WTC11 (cell line): ENCODE data around the gene CPSF7. TPM values are rescaled to one million over a fixed set of nuclear protein-coding genes. Genes with fewer than 3 reads are reported as not detected.

ENCODE experiments used
- ATF1 ChIP-seq: sonication (generic); formaldehyde crosslinking; IDR thresholded peaks from 2 replicates; pipeline ENCODE4 v1.8.1; 2023; ENCODE audit warnings: mild to moderate bottlenecking, moderate library complexity, missing genetic modification reagents
- CBFB ChIP-seq: sonication (generic); formaldehyde crosslinking; IDR thresholded peaks from 2 replicates; pipeline ENCODE4 v1.8.1; 2022; ENCODE audit warnings: mild to moderate bottlenecking, low read depth, missing genetic modification reagents
- ESRRA ChIP-seq: sonication (generic); formaldehyde crosslinking; IDR thresholded peaks from 2 replicates; pipeline ENCODE4 v1.8.1; 2022; ENCODE audit warnings: mild to moderate bottlenecking, missing genetic modification reagents, borderline replicate concordance
- FOXK1 ChIP-seq: sonication (generic); formaldehyde crosslinking; IDR thresholded peaks from 2 replicates; pipeline ENCODE4 v1.8.0; 2022; ENCODE audit warnings: mild to moderate bottlenecking, moderate library complexity, missing genetic modification reagents
- MXD4 ChIP-seq: fragments of 250-450 bp; sonication (Bioruptor Pico); IDR thresholded peaks from 2 replicates; pipeline ENCODE4 v1.8.0; 2021; ENCODE audit warnings: mild to moderate bottlenecking, moderate library complexity, borderline replicate concordance
- NR3C1 ChIP-seq: sonication (generic); formaldehyde crosslinking; conservative IDR thresholded peaks from 2 replicates; pipeline ENCODE4 v1.8.1; 2023; ENCODE audit warnings: low read depth, mild to moderate bottlenecking, missing genetic modification reagents
- PRRX2 ChIP-seq: fragments of 250-450 bp; sonication (Bioruptor Pico); IDR thresholded peaks from 2 replicates; pipeline ENCODE4 v1.8.0; 2021; ENCODE audit warnings: mild to moderate bottlenecking
- SMAD4 ChIP-seq: sonication (generic); formaldehyde crosslinking; IDR thresholded peaks from 2 replicates; pipeline ENCODE4 v1.8.0; 2022; ENCODE audit warnings: mild to moderate bottlenecking, missing genetic modification reagents
- ZNF219 ChIP-seq: sonication (generic); formaldehyde crosslinking; IDR thresholded peaks from 2 replicates; pipeline ENCODE4 v1.8.0; 2023; ENCODE audit warnings: missing genetic modification reagents, mild to moderate bottlenecking, borderline replicate concordance
- total RNA-seq: library from RNA; stranded (reverse); gene quantifications from 3 replicates; pipeline ENCODE4 v1.2.3, GENCODE V29; 2021
- TF ChIP-seq, protein P1 (sequence below): fragments of 250-450 bp; sonication (Bioruptor Pico); IDR thresholded peaks from 2 replicates; pipeline ENCODE4 v1.9.0; 2021; ENCODE audit warnings: moderate library complexity, mild to moderate bottlenecking, inconsistent platforms, borderline replicate concordance
- TF ChIP-seq, protein P2 (sequence below): sonication (generic); formaldehyde crosslinking; IDR thresholded peaks from 2 replicates; pipeline ENCODE4 v1.8.1; 2023; ENCODE audit warnings: mild to moderate bottlenecking, missing genetic modification reagents
- TF ChIP-seq, protein P3 (sequence below): sonication (generic); formaldehyde crosslinking; conservative IDR thresholded peaks from 2 replicates; pipeline ENCODE4 v1.8.1; 2022; ENCODE audit warnings: mild to moderate bottlenecking, missing genetic modification reagents
- TF ChIP-seq, protein P4 (sequence below): sonication (generic); formaldehyde crosslinking; IDR thresholded peaks from 2 replicates; pipeline ENCODE4 v1.8.1; 2023; ENCODE audit warnings: mild to moderate bottlenecking, missing genetic modification reagents, moderate library complexity
- TF ChIP-seq, protein P5 (sequence below): sonication (generic); formaldehyde crosslinking; IDR thresholded peaks from 2 replicates; pipeline ENCODE4 v1.8.1; 2023; ENCODE audit warnings: mild to moderate bottlenecking, missing genetic modification reagents, borderline replicate concordance
- TF ChIP-seq, protein P6 (sequence below): sonication (generic); formaldehyde crosslinking; IDR thresholded peaks from 2 replicates; pipeline ENCODE4 v1.8.1; 2022; ENCODE audit warnings: mild to moderate bottlenecking, moderate library complexity, missing genetic modification reagents
- TF ChIP-seq, protein P7 (sequence below): sonication (generic); formaldehyde crosslinking; conservative IDR thresholded peaks from 2 replicates; pipeline ENCODE4 v1.8.1; 2023; ENCODE audit warnings: mild to moderate bottlenecking, low read depth, missing genetic modification reagents, moderate library complexity
- TF ChIP-seq, protein P8 (sequence below): fragments of 250-450 bp; sonication (Bioruptor Pico); IDR thresholded peaks from 2 replicates; pipeline ENCODE4 v1.9.0; 2021; ENCODE audit warnings: mild to moderate bottlenecking
- TF ChIP-seq, protein P9 (sequence below): fragments of 200-600 bp; IDR thresholded peaks from 2 replicates; pipeline ENCODE4 v1.8.0; 2022; ENCODE audit warnings: antibody characterized with exemption

CPSF7 gene
- total RNA-seq, 1 experiment from 2014 or later, result 88.3 TPM

DNA sequence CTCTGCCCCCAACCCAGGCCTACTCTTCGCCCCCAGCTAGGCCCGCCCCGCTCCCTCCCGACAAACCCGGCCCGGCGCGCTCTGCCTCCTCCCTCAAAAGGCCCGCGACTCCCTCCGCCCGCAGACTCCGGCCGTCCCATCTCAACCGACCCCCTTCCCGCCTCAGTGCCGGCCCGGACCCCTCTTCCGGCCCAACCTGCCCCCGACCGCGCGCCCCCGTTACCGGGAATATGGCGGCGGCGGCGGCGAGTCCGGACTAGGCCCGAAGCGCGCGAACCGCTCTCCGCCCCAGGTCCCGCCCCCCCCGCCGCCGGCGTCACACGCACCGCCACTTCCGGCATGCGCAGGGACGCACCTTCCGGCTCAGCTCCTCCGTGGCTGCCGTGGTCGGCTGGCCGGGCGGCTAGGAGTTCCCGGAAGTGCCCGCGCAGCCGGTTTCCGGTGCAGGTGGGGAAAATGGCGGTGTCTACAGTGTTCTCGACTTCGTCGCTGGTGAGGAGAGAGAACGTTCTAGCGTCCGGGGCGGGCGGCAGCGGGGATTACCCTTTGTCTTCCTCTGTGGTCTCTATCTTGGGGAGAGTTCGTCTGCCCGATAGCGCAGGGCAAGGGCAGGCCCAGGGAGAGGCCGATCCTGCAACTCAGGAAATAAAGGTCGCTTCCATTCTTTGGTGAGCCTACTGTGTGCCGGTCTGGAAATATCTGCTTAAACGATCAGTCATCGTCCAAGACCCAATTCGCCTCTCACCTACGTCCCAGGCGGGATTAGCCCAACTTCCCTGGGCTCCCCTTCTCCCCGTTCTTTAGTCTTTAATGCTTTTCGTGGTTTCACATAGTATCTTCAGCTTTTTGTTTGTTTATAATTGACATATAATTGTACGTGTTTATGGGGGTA lies at the start of gene CPSF7, which contains the start of gene SDHAF2 (continued):
- TF ChIP-seq ATF1 (no peak), SMAD4 (CRISPR knock-in tag) (peak; percentile 43; the same call in 1 of the 2 replicates), MXD4 (CRISPR knock-in tag) (no peak), PRRX2 (CRISPR knock-in tag) (0 out of 2 replicates have a peak, but pooled peaks have one; percentile 59), ESRRA (no peak), ZNF219 (CRISPR knock-in tag) (no peak), CBFB (CRISPR knock-in tag) (no peak), NR3C1 (CRISPR knock-in tag) (0 out of 2 replicates have a peak, but pooled peaks have one; percentile 69), FOXK1 (CRISPR knock-in tag) (peak; percentile 90)
- TF ChIP-seq, protein P1, sequence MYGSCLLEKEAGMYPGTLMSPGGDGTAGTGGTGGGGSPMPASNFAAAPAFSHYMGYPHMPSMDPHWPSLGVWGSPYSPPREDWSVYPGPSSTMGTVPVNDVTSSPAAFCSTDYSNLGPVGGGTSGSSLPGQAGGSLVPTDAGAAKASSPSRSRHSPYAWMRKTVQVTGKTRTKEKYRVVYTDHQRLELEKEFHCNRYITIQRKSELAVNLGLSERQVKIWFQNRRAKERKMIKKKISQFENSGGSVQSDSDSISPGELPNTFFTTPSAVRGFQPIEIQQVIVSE (CRISPR knock-in tag), result peak; percentile 39; the same call in 1 of the 2 replicates
- TF ChIP-seq, protein P2, sequence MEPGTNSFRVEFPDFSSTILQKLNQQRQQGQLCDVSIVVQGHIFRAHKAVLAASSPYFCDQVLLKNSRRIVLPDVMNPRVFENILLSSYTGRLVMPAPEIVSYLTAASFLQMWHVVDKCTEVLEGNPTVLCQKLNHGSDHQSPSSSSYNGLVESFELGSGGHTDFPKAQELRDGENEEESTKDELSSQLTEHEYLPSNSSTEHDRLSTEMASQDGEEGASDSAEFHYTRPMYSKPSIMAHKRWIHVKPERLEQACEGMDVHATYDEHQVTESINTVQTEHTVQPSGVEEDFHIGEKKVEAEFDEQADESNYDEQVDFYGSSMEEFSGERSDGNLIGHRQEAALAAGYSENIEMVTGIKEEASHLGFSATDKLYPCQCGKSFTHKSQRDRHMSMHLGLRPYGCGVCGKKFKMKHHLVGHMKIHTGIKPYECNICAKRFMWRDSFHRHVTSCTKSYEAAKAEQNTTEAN (CRISPR knock-in tag), result peak; percentile 95
- TF ChIP-seq, protein P3, sequence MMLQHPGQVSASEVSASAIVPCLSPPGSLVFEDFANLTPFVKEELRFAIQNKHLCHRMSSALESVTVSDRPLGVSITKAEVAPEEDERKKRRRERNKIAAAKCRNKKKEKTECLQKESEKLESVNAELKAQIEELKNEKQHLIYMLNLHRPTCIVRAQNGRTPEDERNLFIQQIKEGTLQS (CRISPR knock-in tag), result no peak
- TF ChIP-seq, protein P4, sequence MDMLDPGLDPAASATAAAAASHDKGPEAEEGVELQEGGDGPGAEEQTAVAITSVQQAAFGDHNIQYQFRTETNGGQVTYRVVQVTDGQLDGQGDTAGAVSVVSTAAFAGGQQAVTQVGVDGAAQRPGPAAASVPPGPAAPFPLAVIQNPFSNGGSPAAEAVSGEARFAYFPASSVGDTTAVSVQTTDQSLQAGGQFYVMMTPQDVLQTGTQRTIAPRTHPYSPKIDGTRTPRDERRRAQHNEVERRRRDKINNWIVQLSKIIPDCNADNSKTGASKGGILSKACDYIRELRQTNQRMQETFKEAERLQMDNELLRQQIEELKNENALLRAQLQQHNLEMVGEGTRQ (CRISPR knock-in tag), result peak; percentile 72
- TF ChIP-seq, protein P5, sequence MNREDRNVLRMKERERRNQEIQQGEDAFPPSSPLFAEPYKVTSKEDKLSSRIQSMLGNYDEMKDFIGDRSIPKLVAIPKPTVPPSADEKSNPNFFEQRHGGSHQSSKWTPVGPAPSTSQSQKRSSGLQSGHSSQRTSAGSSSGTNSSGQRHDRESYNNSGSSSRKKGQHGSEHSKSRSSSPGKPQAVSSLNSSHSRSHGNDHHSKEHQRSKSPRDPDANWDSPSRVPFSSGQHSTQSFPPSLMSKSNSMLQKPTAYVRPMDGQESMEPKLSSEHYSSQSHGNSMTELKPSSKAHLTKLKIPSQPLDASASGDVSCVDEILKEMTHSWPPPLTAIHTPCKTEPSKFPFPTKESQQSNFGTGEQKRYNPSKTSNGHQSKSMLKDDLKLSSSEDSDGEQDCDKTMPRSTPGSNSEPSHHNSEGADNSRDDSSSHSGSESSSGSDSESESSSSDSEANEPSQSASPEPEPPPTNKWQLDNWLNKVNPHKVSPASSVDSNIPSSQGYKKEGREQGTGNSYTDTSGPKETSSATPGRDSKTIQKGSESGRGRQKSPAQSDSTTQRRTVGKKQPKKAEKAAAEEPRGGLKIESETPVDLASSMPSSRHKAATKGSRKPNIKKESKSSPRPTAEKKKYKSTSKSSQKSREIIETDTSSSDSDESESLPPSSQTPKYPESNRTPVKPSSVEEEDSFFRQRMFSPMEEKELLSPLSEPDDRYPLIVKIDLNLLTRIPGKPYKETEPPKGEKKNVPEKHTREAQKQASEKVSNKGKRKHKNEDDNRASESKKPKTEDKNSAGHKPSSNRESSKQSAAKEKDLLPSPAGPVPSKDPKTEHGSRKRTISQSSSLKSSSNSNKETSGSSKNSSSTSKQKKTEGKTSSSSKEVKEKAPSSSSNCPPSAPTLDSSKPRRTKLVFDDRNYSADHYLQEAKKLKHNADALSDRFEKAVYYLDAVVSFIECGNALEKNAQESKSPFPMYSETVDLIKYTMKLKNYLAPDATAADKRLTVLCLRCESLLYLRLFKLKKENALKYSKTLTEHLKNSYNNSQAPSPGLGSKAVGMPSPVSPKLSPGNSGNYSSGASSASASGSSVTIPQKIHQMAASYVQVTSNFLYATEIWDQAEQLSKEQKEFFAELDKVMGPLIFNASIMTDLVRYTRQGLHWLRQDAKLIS, result no peak
- TF ChIP-seq, protein P6, sequence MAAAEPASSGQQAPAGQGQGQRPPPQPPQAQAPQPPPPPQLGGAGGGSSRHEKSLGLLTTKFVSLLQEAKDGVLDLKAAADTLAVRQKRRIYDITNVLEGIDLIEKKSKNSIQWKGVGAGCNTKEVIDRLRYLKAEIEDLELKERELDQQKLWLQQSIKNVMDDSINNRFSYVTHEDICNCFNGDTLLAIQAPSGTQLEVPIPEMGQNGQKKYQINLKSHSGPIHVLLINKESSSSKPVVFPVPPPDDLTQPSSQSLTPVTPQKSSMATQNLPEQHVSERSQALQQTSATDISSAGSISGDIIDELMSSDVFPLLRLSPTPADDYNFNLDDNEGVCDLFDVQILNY (CRISPR knock-in tag), result peak; percentile 96; the same call in 1 of the 2 replicates
- TF ChIP-seq, protein P7, sequence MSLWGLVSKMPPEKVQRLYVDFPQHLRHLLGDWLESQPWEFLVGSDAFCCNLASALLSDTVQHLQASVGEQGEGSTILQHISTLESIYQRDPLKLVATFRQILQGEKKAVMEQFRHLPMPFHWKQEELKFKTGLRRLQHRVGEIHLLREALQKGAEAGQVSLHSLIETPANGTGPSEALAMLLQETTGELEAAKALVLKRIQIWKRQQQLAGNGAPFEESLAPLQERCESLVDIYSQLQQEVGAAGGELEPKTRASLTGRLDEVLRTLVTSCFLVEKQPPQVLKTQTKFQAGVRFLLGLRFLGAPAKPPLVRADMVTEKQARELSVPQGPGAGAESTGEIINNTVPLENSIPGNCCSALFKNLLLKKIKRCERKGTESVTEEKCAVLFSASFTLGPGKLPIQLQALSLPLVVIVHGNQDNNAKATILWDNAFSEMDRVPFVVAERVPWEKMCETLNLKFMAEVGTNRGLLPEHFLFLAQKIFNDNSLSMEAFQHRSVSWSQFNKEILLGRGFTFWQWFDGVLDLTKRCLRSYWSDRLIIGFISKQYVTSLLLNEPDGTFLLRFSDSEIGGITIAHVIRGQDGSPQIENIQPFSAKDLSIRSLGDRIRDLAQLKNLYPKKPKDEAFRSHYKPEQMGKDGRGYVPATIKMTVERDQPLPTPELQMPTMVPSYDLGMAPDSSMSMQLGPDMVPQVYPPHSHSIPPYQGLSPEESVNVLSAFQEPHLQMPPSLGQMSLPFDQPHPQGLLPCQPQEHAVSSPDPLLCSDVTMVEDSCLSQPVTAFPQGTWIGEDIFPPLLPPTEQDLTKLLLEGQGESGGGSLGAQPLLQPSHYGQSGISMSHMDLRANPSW, result 0 out of 2 replicates have a peak, but pooled peaks have one; percentile 28
- TF ChIP-seq, protein P8, sequence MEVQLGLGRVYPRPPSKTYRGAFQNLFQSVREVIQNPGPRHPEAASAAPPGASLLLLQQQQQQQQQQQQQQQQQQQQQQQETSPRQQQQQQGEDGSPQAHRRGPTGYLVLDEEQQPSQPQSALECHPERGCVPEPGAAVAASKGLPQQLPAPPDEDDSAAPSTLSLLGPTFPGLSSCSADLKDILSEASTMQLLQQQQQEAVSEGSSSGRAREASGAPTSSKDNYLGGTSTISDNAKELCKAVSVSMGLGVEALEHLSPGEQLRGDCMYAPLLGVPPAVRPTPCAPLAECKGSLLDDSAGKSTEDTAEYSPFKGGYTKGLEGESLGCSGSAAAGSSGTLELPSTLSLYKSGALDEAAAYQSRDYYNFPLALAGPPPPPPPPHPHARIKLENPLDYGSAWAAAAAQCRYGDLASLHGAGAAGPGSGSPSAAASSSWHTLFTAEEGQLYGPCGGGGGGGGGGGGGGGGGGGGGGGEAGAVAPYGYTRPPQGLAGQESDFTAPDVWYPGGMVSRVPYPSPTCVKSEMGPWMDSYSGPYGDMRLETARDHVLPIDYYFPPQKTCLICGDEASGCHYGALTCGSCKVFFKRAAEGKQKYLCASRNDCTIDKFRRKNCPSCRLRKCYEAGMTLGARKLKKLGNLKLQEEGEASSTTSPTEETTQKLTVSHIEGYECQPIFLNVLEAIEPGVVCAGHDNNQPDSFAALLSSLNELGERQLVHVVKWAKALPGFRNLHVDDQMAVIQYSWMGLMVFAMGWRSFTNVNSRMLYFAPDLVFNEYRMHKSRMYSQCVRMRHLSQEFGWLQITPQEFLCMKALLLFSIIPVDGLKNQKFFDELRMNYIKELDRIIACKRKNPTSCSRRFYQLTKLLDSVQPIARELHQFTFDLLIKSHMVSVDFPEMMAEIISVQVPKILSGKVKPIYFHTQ (CRISPR knock-in tag), result no peak
- TF ChIP-seq, protein P9, sequence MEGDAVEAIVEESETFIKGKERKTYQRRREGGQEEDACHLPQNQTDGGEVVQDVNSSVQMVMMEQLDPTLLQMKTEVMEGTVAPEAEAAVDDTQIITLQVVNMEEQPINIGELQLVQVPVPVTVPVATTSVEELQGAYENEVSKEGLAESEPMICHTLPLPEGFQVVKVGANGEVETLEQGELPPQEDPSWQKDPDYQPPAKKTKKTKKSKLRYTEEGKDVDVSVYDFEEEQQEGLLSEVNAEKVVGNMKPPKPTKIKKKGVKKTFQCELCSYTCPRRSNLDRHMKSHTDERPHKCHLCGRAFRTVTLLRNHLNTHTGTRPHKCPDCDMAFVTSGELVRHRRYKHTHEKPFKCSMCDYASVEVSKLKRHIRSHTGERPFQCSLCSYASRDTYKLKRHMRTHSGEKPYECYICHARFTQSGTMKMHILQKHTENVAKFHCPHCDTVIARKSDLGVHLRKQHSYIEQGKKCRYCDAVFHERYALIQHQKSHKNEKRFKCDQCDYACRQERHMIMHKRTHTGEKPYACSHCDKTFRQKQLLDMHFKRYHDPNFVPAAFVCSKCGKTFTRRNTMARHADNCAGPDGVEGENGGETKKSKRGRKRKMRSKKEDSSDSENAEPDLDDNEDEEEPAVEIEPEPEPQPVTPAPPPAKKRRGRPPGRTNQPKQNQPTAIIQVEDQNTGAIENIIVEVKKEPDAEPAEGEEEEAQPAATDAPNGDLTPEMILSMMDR, result no peak
